HepG2 (cell line): Measurements from ENCODE around the gene CXCL8. TPM values are rescaled to one million over a fixed set of nuclear protein-coding genes. Genes with fewer than 3 reads are reported as not detected.

Experiments
- ATAC-seq: fragments of 200-7000 bp; cut with Tn5 transposase; 3 replicates; pipeline ENCODE4 v1.9.1; 2020; ENCODE audit warnings: mild to moderate bottlenecking, moderate library complexity
- BruUV-seq: library from RNA; stranded (reverse); fragments of 400-500 nt; replicated peaks from 2 replicates; lab custom pipeline; 2021; lab: Mats Ljungman, UMichigan
- CTCF ChIA-PET: fragments of 300-600 bp; formaldehyde crosslinking; extraction: SDS; loops from one replicate; lab custom pipeline; 2021; ENCODE audit warnings: low total read pairs, inconsistent platforms, low intra/inter-chr PET ratio; lab: Yijun Ruan, JAX
- POLR2A ChIA-PET: fragments of 350-600 bp; sonication (Branson Sonifier 250); formaldehyde crosslinking; loops from one replicate; lab custom pipeline; 2020; ENCODE audit warnings: antibody characterized with exemption, inconsistent platforms; lab: Yijun Ruan, JAX
- DNase-seq: peaks from one replicate; pipeline ENCODE4 v3.0.0-alpha.2; 2015; ENCODE audit warnings: low spot score
- FAIRE-seq: peaks from 3 replicates; lab custom pipeline; 2011; peaks lifted over from hg19 to GRCh38; lab: Jason Lieb, UNC
- H2AFZ ChIP-seq: one replicate; pipeline ENCODE4 v1.6.1; 2011; ENCODE audit warnings: low read length, inconsistent platforms
- H3K27ac ChIP-seq: fragments of 300-600 bp; 3 replicates; pipeline ENCODE4 v1.8.0; 2011; ENCODE audit warnings: mixed run types, mild to moderate bottlenecking, mixed read lengths, low read length, inconsistent platforms; ENCODE audit not compliant: insufficient read depth; ENCODE audit errors: extremely low read length
- H3K27me3 ChIP-seq, 2 experiments: fragments of 200-600 bp in 1 of 2; 2 replicates in 1 of 2; 3 replicates in 1 of 2; pipeline versions ENCODE4 v1.6.0 to v1.8.0; 2011; ENCODE audit warnings: low read length in 2 of 2, mild to moderate bottlenecking in 2 of 2, moderate library complexity in 2 of 2, inconsistent platforms in 1 of 2; ENCODE audit not compliant: insufficient read depth in 2 of 2, control insufficient read depth in 1 of 2
- H3K36me3 ChIP-seq, 2 experiments: fragments of 200-600 bp in 1 of 2; replicated peaks in 1 of 2; 2 replicates in 1 of 2; 3 replicates in 1 of 2; pipeline versions ENCODE4 v1.5.1 to v1.8.0; 2011; ENCODE audit warnings: low read length in 2 of 2, inconsistent platforms in 1 of 2; ENCODE audit not compliant: insufficient read depth in 2 of 2, control insufficient read depth in 1 of 2
- H3K4me1 ChIP-seq: 2 replicates; pipeline ENCODE4 v1.5.1; 2012; ENCODE audit warnings: low read length, inconsistent platforms; ENCODE audit not compliant: insufficient read depth
- H3K4me2 ChIP-seq: 2 replicates; pipeline ENCODE4 v1.6.0; 2011; ENCODE audit warnings: low read depth, low read length, inconsistent platforms
- H3K4me3 ChIP-seq, 3 experiments: fragments of 200-600 bp in 1 of 3; sonication (generic), shearing (Covaris generic) in 1 of 3; replicated peaks in 1 of 3; 2 replicates each; pipeline ENCODE4 v1.5.1; 2011 to 2016; ENCODE audit warnings: low read length in 3 of 3, inconsistent platforms in 2 of 3, low read depth in 2 of 3, mild to moderate bottlenecking in 2 of 3, control low read depth in 1 of 3, mixed read lengths in 1 of 3; ENCODE audit not compliant: insufficient read depth in 1 of 3
- H3K79me2 ChIP-seq: one replicate; pipeline ENCODE4 v1.6.1; 2011; ENCODE audit warnings: low read length, inconsistent platforms; ENCODE audit not compliant: insufficient read depth
- H3K9ac ChIP-seq: 2 replicates; pipeline ENCODE4 v1.6.0; 2011; ENCODE audit warnings: mild to moderate bottlenecking, low read depth, low read length, inconsistent platforms; ENCODE audit not compliant: insufficient read depth
- H3K9me3 ChIP-seq: 2 replicates; pipeline ENCODE4 v1.5.1; 2012; ENCODE audit warnings: mild to moderate bottlenecking, low read length
- H4K20me1 ChIP-seq: 2 replicates; pipeline ENCODE4 v1.6.0; 2011; ENCODE audit warnings: inconsistent platforms, mild to moderate bottlenecking, low read length, moderate library complexity; ENCODE audit not compliant: insufficient read depth
- ATF4 ChIP-seq, 2 experiments: fragments of 450-650 bp in 1 of 2; sonication (generic) in 1 of 2; formaldehyde crosslinking; IDR thresholded peaks; 2 replicates each; pipeline versions ENCODE4 v1.5.0 to v1.8.0; 2020 to 2022; ENCODE audit warnings: mild to moderate bottlenecking in 1 of 2, missing genetic modification reagents in 1 of 2
- FOXP4 ChIP-seq: sonication (generic); formaldehyde crosslinking; IDR thresholded peaks from 2 replicates; pipeline ENCODE4 v1.4.0; 2020; ENCODE audit warnings: missing genetic modification reagents
- GPBP1L1 ChIP-seq: sonication (generic); formaldehyde crosslinking; IDR thresholded peaks from 2 replicates; pipeline ENCODE4 v1.5.0; 2020; ENCODE audit warnings: mild to moderate bottlenecking, missing genetic modification reagents
- MAZ ChIP-seq, 2 experiments: sonication (generic) in 1 of 2; formaldehyde crosslinking in 1 of 2; IDR thresholded peaks; 2 replicates each; pipeline versions ENCODE4 v1.5.0 to v1.6.1; 2012 to 2020; ENCODE audit warnings: low read depth in 2 of 2, mild to moderate bottlenecking in 2 of 2, borderline replicate concordance in 1 of 2, improper control_type of control experiment in 1 of 2, low read length in 1 of 2, missing genetic modification reagents in 1 of 2, moderate library complexity in 1 of 2
- MLX ChIP-seq: IDR thresholded peaks from 2 replicates; pipeline ENCODE4 v1.6.1; 2016
- MXD3 ChIP-seq: IDR thresholded peaks from 2 replicates; pipeline ENCODE4 v1.6.1; 2016; ENCODE audit warnings: mild to moderate bottlenecking, missing biosample characterization, missing genetic modification reagents
- ZBTB34 ChIP-seq: sonication (generic); formaldehyde crosslinking; IDR thresholded peaks from 2 replicates; pipeline ENCODE4 v1.8.0; 2022; ENCODE audit warnings: mild to moderate bottlenecking, missing genetic modification reagents
- ZNF160 ChIP-seq: sonication (generic); formaldehyde crosslinking; IDR thresholded peaks from 2 replicates; pipeline ENCODE4 v1.8.0; 2022; ENCODE audit warnings: mild to moderate bottlenecking, inconsistent platforms, missing genetic modification reagents
- ZNF580 ChIP-seq: IDR thresholded peaks from 2 replicates; pipeline ENCODE4 v1.6.1; 2016; ENCODE audit warnings: low read depth, borderline replicate concordance
- WGBS: methylation state at CpG from one replicate; pipeline ENCODE4 v1.1.6; 2017; ENCODE audit warnings: low lambda C conversion rate; 5-methylcytosine and 5-hydroxymethylcytosine counted together
- in situ Hi-C: cut with HindIII; loops from 2 replicates; pipeline ENCODE4 v1.10.0; 2017; ENCODE audit warnings: low pct_unique_long_range_greater_than_20kb; ENCODE audit not compliant: extremely low pct_ligation_motif_present
- intact Hi-C: fragments of 100-400 bp; cut with micrococcal nuclease; formaldehyde crosslinking; loops from one replicate; pipeline ENCODE4 v1.10.0; 2022; ENCODE audit not compliant: unreplicated experiment
- polyA plus RNA-seq, 8 experiments: library from polyadenylated mRNA; depleted of rRNA in 3 of 8; stranded (reverse) in 7 of 8; unstranded in 1 of 8; fragments of >200 nt; fragmentation: Illumina TruSeq in 4 of 8; extraction: Trizol in 4 of 8; gene quantifications; 2 replicates each; pipeline versions ENCODE4 v1.2.1 to v1.2.3, GENCODE V29; 2011 to 2016; ENCODE audit warnings: low read depth in 4 of 8, missing spikeins in 1 of 8, mixed read lengths in 1 of 8; ENCODE audit not compliant: insufficient read depth in 1 of 8
- total RNA-seq, 5 experiments: library from RNA; depleted of rRNA; stranded (reverse); fragments of >200 nt; fragmentation: Illumina TruSeq; extraction: Trizol; gene quantifications; 2 replicates each; pipeline ENCODE4 v1.2.3, GENCODE V29; 2016; ENCODE audit warnings: low read depth in 1 of 5

CXCL8 gene
- total and polyA plus RNA-seq, 2 of the 13 experiments (the other 11 are each of a cell fraction or from before 2014, with no cell fraction given), result 1.8 to 7.8 TPM

GRCh38 chr4:73723928-73724327 is 16.4 kb upstream of the CXCL8 start:
- Histone ChIP-seq H3K36me3 (no peaks in the 10 kb centered on the region), H3K9ac (no peak overlapping the region), H3K4me1 (no peaks in the 10 kb centered on the region), H3K4me3 (no peak overlapping the region), H4K20me1 (no peaks in the 10 kb centered on the region), H3K4me2 (no peak overlapping the region), H2AFZ (no peak overlapping the region), H3K9me3 (no peaks in the 10 kb centered on the region), H3K27me3 (peaks cover 0 to 3% of the 10 kb centered on the region in 2 experiments; a peak in 1 of 5 replicates), H3K79me2 (no peaks in the 10 kb centered on the region), H3K27ac (no peak overlapping the region)
- DNase-seq (no peak), ATAC-seq (no peak), FAIRE-seq (no peak)
- ChIA-PET POLR2A (no interaction called here), CTCF (no interaction called here)
- intact Hi-C loops, result no loop called here
- 24% methylated on average over 6 of the region's 6 CpGs for WGBS
- TF ChIP-seq ZNF580 (CRISPR knock-in tag), result no peak
- in situ Hi-C loops, result no loop called here
- no TSS peak for BruUV-seq

- ChIA-PET CTCF (no interaction called here), POLR2A (no interaction called here)
- WGBS, result 13% methylated on average over 4 of the region's 4 CpGs
- no peak overlapping the region for H3K27ac ChIP-seq
- H3K79me2 ChIP-seq, result no peaks in the 10 kb centered on the region
- no peak overlapping the region for H3K4me2 ChIP-seq
- H2AFZ ChIP-seq, result no peak overlapping the region
- no peaks in the 10 kb centered on the region for H4K20me1 ChIP-seq
- no peaks in the 10 kb centered on the region for H3K9me3 ChIP-seq
- H3K36me3 ChIP-seq, result no peaks in the 10 kb centered on the region
- intact Hi-C loops, result loop anchor here (5.0 kb wide), 1 partner anchor 312 kb away; the partner anchor contains the start of gene CXCL3
- no peak overlapping the region for H3K9ac ChIP-seq
- DNase-seq (no peak), ATAC-seq (no peak), FAIRE-seq (no peak)
- H3K4me3 ChIP-seq, result no peak overlapping the region
- H3K4me1 ChIP-seq, result no peaks in the 10 kb centered on the region
- in situ Hi-C loops, result loop anchor here (5.0 kb wide), 1 partner anchor 407 kb away; no protein-coding TSS in a partner anchor
- BruUV-seq, result no TSS peak
- H3K27me3 ChIP-seq, result peaks cover 0 to 3% of the 10 kb centered on the region in 2 experiments; a peak in 2 of 5 replicates
- TF ChIP-seq FOXP4 (CRISPR knock-in tag), result no peak
- no peak for TF ChIP-seq MLX (CRISPR knock-in tag)
- TF ChIP-seq MXD3 (CRISPR knock-in tag), result no peak
- no peak for TF ChIP-seq ATF4 (CRISPR knock-in tag; IDR thresholded peaks at IDR 0.05)
- no peak for TF ChIP-seq ZNF160
- no peak for TF ChIP-seq MAZ (IDR thresholded peaks at IDR 0.05; ENCODE audit: borderline replicate concordance, low read depth, low read length)
- TF ChIP-seq MAZ (CRISPR knock-in tag; IDR thresholded peaks at IDR 0.05; ENCODE audit: low read depth), result no peak
- no peak for TF ChIP-seq ZBTB34
- TF ChIP-seq GPBP1L1 (CRISPR knock-in tag), result no peak
These were observed 14.9 kb upstream of the CXCL8 start for GRCh38 chr4:73725510-73725909.
